ENCODE data around the gene SEMA6D. TPM values are rescaled to one million over a fixed set of nuclear protein-coding genes. Genes with fewer than 3 reads are reported as not detected.

Gene SEMA6D
- total RNA-seq, 4 donors from 2014 or later: 6.3 to 22.0 (median 13.4) TPM

DNA sequence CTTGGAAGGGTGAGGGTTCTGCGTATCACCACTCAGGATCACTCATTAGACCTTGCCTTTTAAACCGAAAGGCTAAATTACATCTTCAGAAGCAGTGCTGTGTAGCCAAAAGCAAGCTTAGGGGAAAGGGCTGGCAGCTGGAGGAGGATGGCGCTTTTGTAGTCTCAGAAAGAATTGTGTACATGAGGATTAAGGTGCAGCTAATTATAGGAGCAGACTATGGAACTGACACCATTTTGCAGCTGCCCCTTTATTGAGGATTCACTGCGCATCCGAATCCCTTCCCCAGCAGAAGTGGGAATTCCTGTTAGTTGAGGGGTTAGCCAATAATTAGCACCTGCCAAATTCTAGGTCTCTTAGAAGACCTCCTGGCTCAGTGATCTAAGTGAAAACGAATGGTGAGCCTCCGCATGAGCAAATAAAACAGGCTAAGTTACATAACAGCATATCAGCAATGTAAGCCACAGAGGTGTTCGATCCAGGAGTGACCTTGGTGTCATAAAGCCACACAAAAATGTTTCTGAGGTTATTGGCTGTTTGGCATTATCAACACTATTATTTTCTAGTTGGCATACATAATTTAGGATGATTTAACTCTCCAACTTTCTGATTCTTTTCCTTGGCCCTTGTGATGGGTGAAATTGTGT is 42.6 kb upstream of the SEMA6D start:
- Histone ChIP-seq H3K4me3 (no peak overlapping the region), H3K4me1 (peaks cover 10% of the 10 kb centered on the region), H3K27me3 (no peaks in the 10 kb centered on the region), H3K27ac (no peak overlapping the region), H3K36me3 (no peaks in the 10 kb centered on the region), H3K9me3 (no peaks in the 10 kb centered on the region)
- WGBS: 93% methylated on average over 8 of the region's 8 CpGs
- DNase-seq (ENCODE audit: low spot score in 2 of 2): no peak
- TF ChIP-seq EP300 (IDR thresholded peaks at IDR 0.05) (no peak), POLR2AphosphoS5 (IDR thresholded peaks at IDR 0.05) (no peak), POLR2A (IDR thresholded peaks at IDR 0.05) (no peak)
- TF ChIP-seq, protein P1, sequence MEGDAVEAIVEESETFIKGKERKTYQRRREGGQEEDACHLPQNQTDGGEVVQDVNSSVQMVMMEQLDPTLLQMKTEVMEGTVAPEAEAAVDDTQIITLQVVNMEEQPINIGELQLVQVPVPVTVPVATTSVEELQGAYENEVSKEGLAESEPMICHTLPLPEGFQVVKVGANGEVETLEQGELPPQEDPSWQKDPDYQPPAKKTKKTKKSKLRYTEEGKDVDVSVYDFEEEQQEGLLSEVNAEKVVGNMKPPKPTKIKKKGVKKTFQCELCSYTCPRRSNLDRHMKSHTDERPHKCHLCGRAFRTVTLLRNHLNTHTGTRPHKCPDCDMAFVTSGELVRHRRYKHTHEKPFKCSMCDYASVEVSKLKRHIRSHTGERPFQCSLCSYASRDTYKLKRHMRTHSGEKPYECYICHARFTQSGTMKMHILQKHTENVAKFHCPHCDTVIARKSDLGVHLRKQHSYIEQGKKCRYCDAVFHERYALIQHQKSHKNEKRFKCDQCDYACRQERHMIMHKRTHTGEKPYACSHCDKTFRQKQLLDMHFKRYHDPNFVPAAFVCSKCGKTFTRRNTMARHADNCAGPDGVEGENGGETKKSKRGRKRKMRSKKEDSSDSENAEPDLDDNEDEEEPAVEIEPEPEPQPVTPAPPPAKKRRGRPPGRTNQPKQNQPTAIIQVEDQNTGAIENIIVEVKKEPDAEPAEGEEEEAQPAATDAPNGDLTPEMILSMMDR (IDR thresholded peaks at IDR 0.05): no peak

DNA sequence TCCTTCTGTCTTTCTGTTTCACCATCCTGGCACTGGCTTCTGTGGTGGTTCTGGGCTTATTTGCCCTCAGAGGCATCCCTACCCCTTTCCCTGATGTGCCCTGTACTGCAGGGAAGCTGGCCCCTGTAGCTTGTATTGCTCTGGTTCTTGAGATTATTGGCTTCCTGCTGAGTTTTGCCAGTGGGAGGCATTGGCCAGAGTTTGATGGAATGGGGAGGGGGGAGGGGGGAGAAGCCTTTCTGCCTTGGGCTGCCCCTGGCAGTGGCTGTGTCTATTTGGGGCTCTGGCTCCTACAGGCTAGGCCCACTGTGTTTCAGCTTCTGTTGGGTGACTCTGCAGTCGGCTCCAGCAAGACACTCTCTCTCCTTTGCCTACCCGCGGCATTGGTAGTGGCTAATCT is 41.6 kb upstream of the SEMA6D start:
- no peak overlapping the region for H3K4me3 ChIP-seq

DNA sequence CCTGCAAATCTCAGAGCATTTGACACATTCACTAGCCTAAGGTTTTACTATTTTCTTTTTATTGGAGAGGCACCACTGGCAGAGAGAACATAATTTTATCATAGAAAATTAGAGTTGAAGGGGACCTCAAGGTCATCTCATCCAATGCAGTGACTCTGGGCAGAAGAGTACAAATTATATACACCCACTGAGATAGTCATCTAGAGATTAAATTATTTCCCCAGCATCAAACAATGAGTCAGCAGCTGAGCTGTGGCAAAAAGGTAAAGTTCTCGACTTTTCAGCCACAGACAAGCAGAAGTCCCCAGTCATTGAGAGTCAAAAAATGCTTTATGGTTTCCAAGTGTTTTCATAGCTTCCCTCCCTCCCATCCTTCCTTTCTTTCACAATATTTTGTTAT is 39.3 kb upstream of the SEMA6D start:
- 46% methylated on average over 1 of the region's 1 CpG for WGBS
- DNase-seq (ENCODE audit: low spot score in 2 of 2): no peak
- TF ChIP-seq, protein P1 (IDR thresholded peaks at IDR 0.05): no peak
- TF ChIP-seq EP300 (IDR thresholded peaks at IDR 0.05) (no peak), POLR2A (IDR thresholded peaks at IDR 0.05) (no peak), POLR2AphosphoS5 (IDR thresholded peaks at IDR 0.05) (no peak)
- H3K4me1 ChIP-seq: peaks cover 8% of the 10 kb centered on the region
- no peaks in the 10 kb centered on the region for H3K27me3 ChIP-seq
- no peaks in the 10 kb centered on the region for H3K9me3 ChIP-seq
- H3K27ac ChIP-seq: no peak overlapping the region
- H3K36me3 ChIP-seq: no peaks in the 10 kb centered on the region
- H3K4me3 ChIP-seq: no peak overlapping the region

More for the DNA sequence above, 41.6 kb upstream of the SEMA6D start:
- Histone ChIP-seq H3K27ac (no peak overlapping the region), H3K27me3 (no peaks in the 10 kb centered on the region), H3K4me1 (peaks cover 10% of the 10 kb centered on the region), H3K36me3 (no peaks in the 10 kb centered on the region), H3K9me3 (no peaks in the 10 kb centered on the region)
- TF ChIP-seq POLR2AphosphoS5 (IDR thresholded peaks at IDR 0.05) (no peak), POLR2A (IDR thresholded peaks at IDR 0.05) (no peak), EP300 (IDR thresholded peaks at IDR 0.05) (no peak)
- TF ChIP-seq, protein P1 (IDR thresholded peaks at IDR 0.05): no peak
- no peak for DNase-seq (ENCODE audit: low spot score in 2 of 2)
- 91% methylated on average over 3 of the region's 3 CpGs for WGBS

DNA sequence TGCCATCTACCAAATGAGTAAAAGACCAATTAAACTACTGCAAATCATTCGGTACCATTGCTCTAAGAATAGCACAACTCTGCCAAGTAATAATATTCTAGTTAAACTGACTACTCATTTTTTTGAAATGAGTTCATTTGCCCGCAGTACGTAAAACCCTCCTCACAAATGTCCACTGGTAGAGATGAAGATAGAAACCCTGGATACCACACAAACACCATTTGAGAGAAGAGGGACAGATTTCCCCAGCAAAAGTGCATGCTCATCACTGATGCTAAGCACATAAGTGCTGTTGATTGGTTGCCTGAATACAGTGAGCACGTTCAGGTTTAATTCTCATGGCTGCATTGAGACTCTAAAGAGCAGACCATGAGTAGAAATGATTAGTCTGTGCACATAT is 34.6 kb upstream of the SEMA6D start:
- Histone ChIP-seq H3K9me3 (no peaks in the 10 kb centered on the region), H3K27ac (no peak overlapping the region), H3K4me1 (no peaks in the 10 kb centered on the region), H3K4me3 (no peak overlapping the region), H3K27me3 (no peaks in the 10 kb centered on the region), H3K36me3 (no peaks in the 10 kb centered on the region)
- 86% methylated on average over 4 of the region's 4 CpGs for WGBS
- no peak for DNase-seq (ENCODE audit: low spot score in 2 of 2)
- TF ChIP-seq POLR2A (IDR thresholded peaks at IDR 0.05) (no peak), POLR2AphosphoS5 (IDR thresholded peaks at IDR 0.05) (no peak), EP300 (IDR thresholded peaks at IDR 0.05) (no peak)
- TF ChIP-seq, protein P1 (IDR thresholded peaks at IDR 0.05): no peak

DNA sequence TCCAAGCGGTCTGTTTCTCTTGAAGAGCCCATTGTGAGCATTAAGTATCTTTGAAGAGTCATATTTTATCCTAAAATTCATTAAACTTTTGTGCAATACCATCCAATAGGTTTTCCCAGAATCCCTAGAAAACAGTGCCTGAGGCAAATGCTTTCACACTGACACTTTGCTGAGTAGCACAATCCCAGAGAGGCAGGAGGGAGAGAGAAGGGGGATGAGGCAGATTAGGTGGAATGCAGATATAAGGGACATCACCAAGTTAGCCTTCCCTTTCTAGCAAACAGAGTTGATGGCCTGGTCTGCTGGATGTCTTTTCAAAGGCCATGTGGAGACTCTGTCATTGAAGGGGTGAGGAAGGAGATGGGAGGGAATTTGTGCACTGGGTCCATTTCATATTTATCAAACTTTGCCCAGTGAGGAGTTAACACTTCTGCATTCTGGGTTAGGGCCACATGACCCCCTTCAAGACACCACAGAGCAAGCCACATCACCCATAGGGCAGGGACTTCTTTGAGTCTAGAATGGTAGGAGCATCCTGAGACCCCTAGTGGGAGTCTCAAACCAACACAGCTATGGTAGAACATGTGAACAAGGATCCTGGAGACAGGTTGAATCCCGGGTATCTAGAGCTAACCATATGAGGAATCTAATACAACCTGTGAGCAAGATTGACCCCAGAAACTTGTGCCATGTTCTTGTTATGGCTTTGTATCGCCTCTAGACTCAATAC is 32.0 kb upstream of the SEMA6D start:
- H3K4me1 ChIP-seq: no peaks in the 10 kb centered on the region

More for the DNA sequence above, 32.0 kb upstream of the SEMA6D start:
- Histone ChIP-seq H3K36me3 (no peaks in the 10 kb centered on the region), H3K27ac (no peak overlapping the region), H3K4me3 (no peak overlapping the region), H3K27me3 (no peaks in the 10 kb centered on the region), H3K9me3 (no peaks in the 10 kb centered on the region)
- WGBS: 89% methylated on average over 3 of the region's 3 CpGs
- TF ChIP-seq POLR2A (IDR thresholded peaks at IDR 0.05): no peak
- TF ChIP-seq, protein P1 (IDR thresholded peaks at IDR 0.05): no peak
- no peak for TF ChIP-seq EP300 (IDR thresholded peaks at IDR 0.05)
- TF ChIP-seq POLR2AphosphoS5 (IDR thresholded peaks at IDR 0.05): no peak
- no peak for DNase-seq (ENCODE audit: low spot score in 2 of 2)

Data from suprapubic skin (tissue), 4 donors.